Measurements from ENCODE around the gene ADIRF.
"Not testable (repeated sequence)": the region's sequence is repeated elsewhere in the genome, so short reads cannot be mapped to it uniquely, and the experiment has no call there.

The ADIRF gene

DNA sequence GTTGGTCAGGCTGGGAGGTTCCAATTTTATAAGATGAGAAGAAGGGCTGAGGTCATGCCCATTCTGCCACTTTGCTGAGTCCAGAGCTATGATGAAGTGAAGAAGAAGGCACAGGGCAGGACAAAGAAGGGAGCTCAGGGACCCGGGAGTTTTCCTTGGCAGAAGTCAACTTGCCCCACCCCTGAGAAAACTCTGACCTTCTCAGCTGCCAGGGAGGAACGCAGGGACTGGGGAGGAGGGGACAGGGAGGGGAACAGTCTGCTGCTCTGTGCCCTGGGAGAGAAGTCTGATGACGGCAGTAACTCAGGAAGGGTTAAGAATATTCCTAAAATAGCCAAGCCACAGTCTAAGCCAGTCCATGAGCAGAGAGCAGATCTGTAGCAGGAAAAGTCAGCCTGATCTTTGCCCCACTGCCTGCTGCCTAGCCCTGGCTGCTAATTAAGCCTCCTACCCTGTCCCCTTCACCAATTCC, 11.7 kb downstream of the ADIRF start:
- TF ChIP-seq, protein P1, sequence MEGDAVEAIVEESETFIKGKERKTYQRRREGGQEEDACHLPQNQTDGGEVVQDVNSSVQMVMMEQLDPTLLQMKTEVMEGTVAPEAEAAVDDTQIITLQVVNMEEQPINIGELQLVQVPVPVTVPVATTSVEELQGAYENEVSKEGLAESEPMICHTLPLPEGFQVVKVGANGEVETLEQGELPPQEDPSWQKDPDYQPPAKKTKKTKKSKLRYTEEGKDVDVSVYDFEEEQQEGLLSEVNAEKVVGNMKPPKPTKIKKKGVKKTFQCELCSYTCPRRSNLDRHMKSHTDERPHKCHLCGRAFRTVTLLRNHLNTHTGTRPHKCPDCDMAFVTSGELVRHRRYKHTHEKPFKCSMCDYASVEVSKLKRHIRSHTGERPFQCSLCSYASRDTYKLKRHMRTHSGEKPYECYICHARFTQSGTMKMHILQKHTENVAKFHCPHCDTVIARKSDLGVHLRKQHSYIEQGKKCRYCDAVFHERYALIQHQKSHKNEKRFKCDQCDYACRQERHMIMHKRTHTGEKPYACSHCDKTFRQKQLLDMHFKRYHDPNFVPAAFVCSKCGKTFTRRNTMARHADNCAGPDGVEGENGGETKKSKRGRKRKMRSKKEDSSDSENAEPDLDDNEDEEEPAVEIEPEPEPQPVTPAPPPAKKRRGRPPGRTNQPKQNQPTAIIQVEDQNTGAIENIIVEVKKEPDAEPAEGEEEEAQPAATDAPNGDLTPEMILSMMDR (IDR thresholded peaks at IDR 0.05; ENCODE audit: low read depth, low read length, missing control alignments): no peak
- H3K27me3 ChIP-seq (replicated peaks): no peaks in the 10 kb centered on the region
- no peak overlapping the region for H3K27ac ChIP-seq
- DNase-seq: no peak
- in situ Hi-C loops (cut with HindIII; ENCODE audit: low pct_ligation_motif_present, low sequenced_read_pairs): no loop called here
- H3K36me3 ChIP-seq (replicated peaks): no peaks in the 10 kb centered on the region
- no peak overlapping the region for H3K4me3 ChIP-seq (ENCODE audit: low read depth, low read length)

DNA sequence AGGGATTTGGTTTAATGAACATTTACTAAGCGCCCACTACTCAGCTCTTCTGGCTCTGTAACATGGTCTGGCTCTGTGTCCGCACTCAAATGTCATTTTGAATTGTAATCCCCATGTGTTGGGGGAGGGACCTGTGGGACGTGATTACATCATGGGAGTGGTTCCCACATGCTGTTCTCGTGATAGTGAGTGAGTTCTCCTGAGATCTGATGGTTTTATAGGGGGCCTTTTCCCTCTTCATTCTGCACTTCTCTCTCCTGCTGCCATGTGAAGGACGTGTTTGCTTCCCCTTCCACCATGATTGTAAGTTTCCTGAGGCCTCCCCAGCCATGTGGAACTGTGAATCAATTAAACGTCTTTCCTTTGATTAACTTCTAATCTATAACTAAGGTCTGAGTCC, 12.7 kb downstream of the ADIRF start:
- H3K27me3 ChIP-seq (replicated peaks); H3K36me3 ChIP-seq (replicated peaks); H3K4me3 ChIP-seq (ENCODE audit: low read depth, low read length); H3K27ac ChIP-seq; DNase-seq; in situ Hi-C loops (cut with HindIII; ENCODE audit: low pct_ligation_motif_present, low sequenced_read_pairs): not testable (repeated sequence)

DNA sequence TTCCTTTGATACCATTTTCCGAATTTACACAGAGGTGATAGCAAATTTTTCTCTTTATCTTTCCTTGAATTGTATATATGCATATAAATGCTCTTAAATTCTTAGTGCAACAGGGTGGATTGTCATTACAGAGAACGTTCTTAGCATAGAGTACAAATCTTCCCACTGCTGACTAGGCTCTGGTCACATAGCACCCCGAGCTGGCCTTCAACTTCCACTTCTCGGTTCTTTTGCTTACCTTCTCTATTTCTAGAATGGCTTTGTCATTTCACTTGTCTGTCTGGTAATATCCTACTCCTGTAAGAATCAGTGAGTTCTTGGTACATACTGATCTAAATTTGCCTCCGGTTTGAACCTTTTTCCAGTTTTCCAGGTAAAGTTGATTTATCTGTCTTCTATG, 13.4 kb downstream of the ADIRF start:
- TF ChIP-seq, protein P1 (IDR thresholded peaks at IDR 0.05; ENCODE audit: low read depth, low read length, missing control alignments): no peak
- H3K36me3 ChIP-seq (replicated peaks): no peaks in the 10 kb centered on the region
- in situ Hi-C loops (cut with HindIII; ENCODE audit: low pct_ligation_motif_present, low sequenced_read_pairs): no loop called here
- DNase-seq: no peak
- H3K27ac ChIP-seq: no peak overlapping the region
- H3K27me3 ChIP-seq (replicated peaks): no peaks in the 10 kb centered on the region
- H3K4me3 ChIP-seq (ENCODE audit: low read depth, low read length): no peak overlapping the region

DNA sequence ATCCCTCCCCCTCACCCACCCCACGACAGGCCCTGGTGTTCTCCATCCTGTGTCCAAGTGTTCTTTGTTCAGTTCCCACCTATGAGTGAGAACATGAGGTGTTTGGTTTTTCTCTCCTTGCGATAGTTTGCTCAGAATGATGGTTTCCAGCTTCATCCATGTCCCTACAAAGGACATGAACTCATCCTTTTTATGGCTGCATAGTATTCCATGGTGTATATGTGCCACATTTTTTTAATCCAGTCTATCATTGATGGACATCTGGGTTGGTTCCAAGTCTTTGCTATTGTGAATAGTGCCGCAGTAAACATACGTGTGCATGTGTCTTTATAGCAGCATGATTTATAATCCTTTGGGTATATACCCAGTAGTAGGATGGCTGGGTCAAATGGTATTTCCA, 16.2 kb downstream of the ADIRF start:
- DNase-seq; H3K4me3 ChIP-seq (ENCODE audit: low read depth, low read length); H3K27ac ChIP-seq; H3K36me3 ChIP-seq (replicated peaks); in situ Hi-C loops (cut with HindIII; ENCODE audit: low pct_ligation_motif_present, low sequenced_read_pairs); H3K27me3 ChIP-seq (replicated peaks): not testable (repeated sequence)

DNA sequence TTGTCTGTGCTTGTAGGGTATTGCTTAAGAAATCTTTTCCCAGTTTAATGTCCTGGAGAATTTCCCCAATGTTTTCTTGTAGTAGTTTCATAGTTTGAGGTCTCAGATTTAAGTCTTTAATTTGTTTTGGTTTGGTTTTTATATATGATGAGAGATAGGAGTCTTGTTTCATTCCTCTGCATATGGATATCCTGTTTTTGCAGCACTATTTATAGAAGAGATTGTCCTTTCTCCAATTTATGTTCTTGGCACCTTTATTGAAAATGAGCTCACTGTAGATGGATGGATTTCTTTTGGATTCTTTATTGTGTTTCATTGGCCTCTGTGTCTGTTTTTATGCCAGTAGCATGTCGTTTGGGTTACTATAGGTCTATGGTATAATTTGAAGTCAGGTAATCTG, 20.2 kb downstream of the ADIRF start:
- no peaks in the 10 kb centered on the region for H3K27me3 ChIP-seq (replicated peaks)
- TF ChIP-seq, protein P1 (IDR thresholded peaks at IDR 0.05; ENCODE audit: low read depth, low read length, missing control alignments): no peak
- H3K36me3 ChIP-seq (replicated peaks): no peaks in the 10 kb centered on the region
- H3K4me3 ChIP-seq (ENCODE audit: low read depth, low read length): no peak overlapping the region
- H3K27ac ChIP-seq: no peak overlapping the region
- no peak for DNase-seq
- in situ Hi-C loops (cut with HindIII; ENCODE audit: low pct_ligation_motif_present, low sequenced_read_pairs): no loop called here

DNA sequence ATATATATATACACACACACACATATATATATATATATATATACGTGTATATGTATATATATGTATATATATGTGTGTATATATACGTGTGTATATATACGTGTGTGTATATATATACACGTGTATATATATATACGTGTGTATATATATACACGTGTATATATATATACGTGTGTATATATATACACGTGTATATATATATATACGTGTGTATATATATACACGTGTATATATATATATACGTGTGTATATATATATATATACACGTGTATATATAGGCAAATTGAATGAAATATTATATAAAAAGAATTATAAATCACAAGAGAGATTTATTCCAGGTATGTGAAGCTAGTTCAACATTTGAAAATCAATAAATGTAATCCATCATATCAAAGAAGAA, 23.1 kb downstream of the ADIRF start:
- in situ Hi-C loops (cut with HindIII; ENCODE audit: low pct_ligation_motif_present, low sequenced_read_pairs); H3K36me3 ChIP-seq (replicated peaks); DNase-seq; H3K27ac ChIP-seq; H3K4me3 ChIP-seq (ENCODE audit: low read depth, low read length); H3K27me3 ChIP-seq (replicated peaks): not testable (repeated sequence)

DNA sequence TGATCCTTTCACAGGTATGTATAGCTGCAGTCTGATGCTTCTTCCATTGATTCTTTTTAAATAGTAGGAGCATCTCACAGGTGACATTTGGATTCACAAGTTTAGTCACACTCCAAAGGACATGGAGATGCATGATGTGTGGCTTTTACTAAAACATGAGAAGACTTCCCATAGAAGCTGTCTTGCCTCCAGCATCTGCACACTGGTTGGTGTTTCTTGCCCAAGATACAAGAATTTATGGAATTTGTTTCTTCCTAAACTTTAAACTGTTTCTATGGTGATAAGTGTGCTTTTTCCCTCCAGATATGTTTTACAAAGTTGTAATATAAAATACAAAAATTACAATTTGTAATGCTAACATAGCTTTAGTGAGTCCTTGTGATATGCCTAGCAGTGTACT, 24.2 kb downstream of the ADIRF start:
- TF ChIP-seq, protein P1 (IDR thresholded peaks at IDR 0.05; ENCODE audit: low read depth, low read length, missing control alignments): no peak
- Histone ChIP-seq H3K27ac (no peak overlapping the region), H3K36me3 (replicated peaks) (no peaks in the 10 kb centered on the region), H3K4me3 (ENCODE audit: low read depth, low read length) (no peak overlapping the region), H3K27me3 (replicated peaks) (no peaks in the 10 kb centered on the region)
- in situ Hi-C loops (cut with HindIII; ENCODE audit: low pct_ligation_motif_present, low sequenced_read_pairs): no loop called here
- no peak for DNase-seq

All from brain microvascular endothelial cell (primary cell).